H1 (cell line): Measurements from ENCODE around the gene ZBTB18. TPM values are rescaled to one million over a fixed set of nuclear protein-coding genes. Genes with fewer than 3 reads are reported as not detected.

Source experiments
- CTCF ChIA-PET: fragments of 300-600 bp; sonication (Branson Sonifier 250); formaldehyde crosslinking; loops from one replicate; lab custom pipeline; 2021; ENCODE audit not compliant: partially characterized antibody; lab: Charles Lee
- POLR2A ChIA-PET: fragments of 300-600 bp; sonication (Branson Sonifier 250); formaldehyde crosslinking; loops from one replicate; lab custom pipeline; 2021; ENCODE audit warnings: inconsistent platforms; ENCODE audit not compliant: partially characterized antibody; lab: Charles Lee
- DNase-seq, 2 experiments: peaks; one replicate each; pipeline versions ENCODE4 v3.0.0 to v3.0.0-alpha.2; 2010 to 2022; ENCODE audit warnings: low spot score in 2 of 2, low read depth in 1 of 2, mixed read lengths in 1 of 2
- FAIRE-seq: peaks from 2 replicates; lab custom pipeline; 2011; peaks lifted over from hg19 to GRCh38; lab: Jason Lieb, UNC
- H2AFZ ChIP-seq: 2 replicates; pipeline ENCODE4 v1.8.1; 2012; ENCODE audit warnings: low read length, inconsistent platforms
- H2AK5ac ChIP-seq: 2 replicates; pipeline ENCODE4 v1.6.1; 2013; ENCODE audit warnings: low read depth, low read length
- H2BK120ac ChIP-seq: replicated peaks from 2 replicates; pipeline ENCODE3; 2013; ENCODE audit warnings: low read depth, low read length, inconsistent platforms
- H2BK12ac ChIP-seq: 2 replicates; pipeline ENCODE4 v1.6.1; 2013; ENCODE audit warnings: low read depth, low read length
- H2BK15ac ChIP-seq: 2 replicates; pipeline ENCODE4 v1.6.1; 2013; ENCODE audit warnings: low read length
- H2BK20ac ChIP-seq: 2 replicates; pipeline ENCODE4 v1.6.1; 2013; ENCODE audit warnings: low read length
- H2BK5ac ChIP-seq: 2 replicates; pipeline ENCODE4 v1.6.1; 2013; ENCODE audit warnings: low read depth, low read length
- H3K14ac ChIP-seq: 2 replicates; pipeline ENCODE4 v1.6.1; 2013; ENCODE audit warnings: inconsistent platforms; ENCODE audit not compliant: insufficient read length
- H3K18ac ChIP-seq: 2 replicates; pipeline ENCODE4 v1.6.1; 2013; ENCODE audit warnings: low read length; ENCODE audit errors: extremely low read depth
- H3K23ac ChIP-seq: 2 replicates; pipeline ENCODE4 v1.6.1; 2013; ENCODE audit warnings: inconsistent platforms; ENCODE audit not compliant: insufficient read length
- H3K23me2 ChIP-seq: 2 replicates; pipeline ENCODE4 v1.6.1; 2013; ENCODE audit warnings: low read depth, low read length
- H3K27ac ChIP-seq: 2 replicates; pipeline ENCODE4 v1.6.1; 2011; ENCODE audit warnings: low read depth, low read length, inconsistent platforms
- H3K27me3 ChIP-seq, 4 experiments: replicated peaks in 1 of 4; 1 replicate in 1 of 4; 2 replicates in 3 of 4; pipeline versions ENCODE4 v1.6.1 to v1.8.1; 2011 to 2013; ENCODE audit warnings: low read length in 3 of 4, mild to moderate bottlenecking in 3 of 4, inconsistent platforms in 2 of 4, mixed read lengths in 2 of 4, moderate library complexity in 1 of 4; ENCODE audit not compliant: control insufficient read depth in 3 of 4, insufficient read depth in 3 of 4; ENCODE audit errors: extremely low read depth in 1 of 4
- H3K36me3 ChIP-seq, 4 experiments: 2 replicates each; pipeline versions ENCODE4 v1.6.1 to v1.8.1; 2011 to 2013; ENCODE audit warnings: mild to moderate bottlenecking in 4 of 4, low read length in 3 of 4, moderate library complexity in 2 of 4, control low read depth in 1 of 4, inconsistent platforms in 1 of 4; ENCODE audit not compliant: insufficient read depth in 4 of 4, control insufficient read depth in 2 of 4
- H3K4ac ChIP-seq: replicated peaks from 2 replicates; pipeline ENCODE3; 2013; ENCODE audit warnings: low read length, low read depth, mixed read lengths, inconsistent platforms; ENCODE audit not compliant: insufficient read length
- H3K4me1 ChIP-seq, 4 experiments: replicated peaks in 1 of 4; 1 replicate in 1 of 4; 2 replicates in 3 of 4; pipeline versions ENCODE4 v1.6.1 to v1.8.1; 2011 to 2013; ENCODE audit warnings: low read length in 3 of 4, inconsistent platforms in 2 of 4, mixed read lengths in 1 of 4; ENCODE audit not compliant: insufficient read depth in 4 of 4, control insufficient read depth in 3 of 4
- H3K4me2 ChIP-seq, 2 experiments: 2 replicates each; pipeline versions ENCODE4 v1.6.1 to v1.8.1; 2011 to 2013; ENCODE audit warnings: low read depth in 2 of 2, low read length in 2 of 2, control low read depth in 1 of 2, inconsistent platforms in 1 of 2, mild to moderate bottlenecking in 1 of 2; ENCODE audit not compliant: insufficient read depth in 1 of 2
- H3K4me3 ChIP-seq, 4 experiments: fragments of 200-600, 300-600 bp in 1 of 4; sonication (generic), shearing (Covaris generic), sonication (Bioruptor Twin) in 1 of 4; 2 replicates each; pipeline versions ENCODE4 v1.5.1 to v1.8.1; 2011 to 2016; ENCODE audit warnings: low read length in 4 of 4, low read depth in 3 of 4, control low read depth in 2 of 4, inconsistent platforms in 2 of 4, mild to moderate bottlenecking in 2 of 4, mixed read lengths in 1 of 4, moderate library complexity in 1 of 4; ENCODE audit not compliant: insufficient read depth in 2 of 4; ENCODE audit errors: extremely low read depth in 1 of 4
- H3K56ac ChIP-seq: replicated peaks from 2 replicates; pipeline ENCODE3; 2013; ENCODE audit warnings: low read depth, mild to moderate bottlenecking, mixed read lengths, low read length, inconsistent platforms; ENCODE audit not compliant: insufficient read length
- H3K79me1 ChIP-seq: 2 replicates; pipeline ENCODE4 v1.6.1; 2013; ENCODE audit warnings: low read depth, low read length, control low read depth
- H3K79me2 ChIP-seq, 2 experiments: 2 replicates each; pipeline versions ENCODE4 v1.6.1 to v1.8.1; 2012 to 2013; ENCODE audit warnings: low read length in 2 of 2, mild to moderate bottlenecking in 2 of 2, inconsistent platforms in 1 of 2; ENCODE audit not compliant: insufficient read depth in 2 of 2, control insufficient read depth in 1 of 2
- H3K9ac ChIP-seq, 4 experiments: replicated peaks in 1 of 4; 1 replicate in 1 of 4; 2 replicates in 3 of 4; pipeline versions ENCODE4 v1.6.1 to v1.8.1; 2011 to 2013; ENCODE audit warnings: low read depth in 3 of 4, low read length in 3 of 4, control low read depth in 2 of 4, mild to moderate bottlenecking in 2 of 4, moderate library complexity in 2 of 4, inconsistent platforms in 1 of 4; ENCODE audit errors: extremely low read depth in 1 of 4
- H3K9me3 ChIP-seq, 2 experiments: 2 replicates each; pipeline versions ENCODE4 v1.6.1 to v1.8.1; 2012 to 2013; ENCODE audit warnings: mild to moderate bottlenecking in 2 of 2, moderate library complexity in 2 of 2, control low read depth in 1 of 2, inconsistent platforms in 1 of 2, low read depth in 1 of 2, low read length in 1 of 2, mixed read lengths in 1 of 2; ENCODE audit not compliant: insufficient read depth in 2 of 2
- H4K20me1 ChIP-seq, 2 experiments: replicated peaks in 1 of 2; 2 replicates each; pipeline versions ENCODE3 to v1.8.1; 2011 to 2013; ENCODE audit warnings: inconsistent platforms in 2 of 2, low read length in 2 of 2, mild to moderate bottlenecking in 1 of 2; ENCODE audit not compliant: insufficient read depth in 2 of 2, control insufficient read depth in 1 of 2
- H4K5ac ChIP-seq: 2 replicates; pipeline ENCODE4 v1.6.1; 2013; ENCODE audit warnings: low read length, low read depth, mixed read lengths, inconsistent platforms; ENCODE audit not compliant: insufficient read length
- H4K8ac ChIP-seq: 2 replicates; pipeline ENCODE4 v1.8.0; 2013; ENCODE audit warnings: mild to moderate bottlenecking, moderate library complexity, low read length, inconsistent platforms; ENCODE audit not compliant: insufficient read depth; ENCODE audit errors: extremely low read depth
- H4K91ac ChIP-seq: replicated peaks from 2 replicates; pipeline ENCODE3; 2013; ENCODE audit warnings: low read length, mixed read lengths, inconsistent platforms; ENCODE audit not compliant: insufficient read length
- ATF2 ChIP-seq: IDR thresholded peaks from 2 replicates; pipeline ENCODE4 v1.6.1; 2012; ENCODE audit warnings: low read length, inconsistent platforms
- CBX5 ChIP-seq: fragments of 300-800, 300-1000 bp; sonication (generic); IDR thresholded peaks from 2 replicates; pipeline ENCODE4 v1.7.1; 2016; ENCODE audit warnings: antibody characterized with exemption, low read length, low read depth
- CBX8 ChIP-seq: fragments of 300-800, 300-1000 bp; sonication (generic); IDR thresholded peaks from 2 replicates; pipeline ENCODE4 v1.7.1; 2016; ENCODE audit warnings: low read depth, low read length, borderline replicate concordance
- CHD2 ChIP-seq: IDR thresholded peaks from 2 replicates; pipeline ENCODE4 v1.6.1; 2012; ENCODE audit warnings: low read length, improper control_type of control experiment
- EP300 ChIP-seq, 2 experiments: IDR thresholded peaks; 1 replicate in 1 of 2; 2 replicates in 1 of 2; pipeline ENCODE4 v1.6.1; 2011 to 2012; ENCODE audit warnings: low read depth in 2 of 2, low read length in 2 of 2, mild to moderate bottlenecking in 2 of 2, borderline replicate concordance in 1 of 2, inconsistent platforms in 1 of 2, moderate library complexity in 1 of 2
- HDAC6 ChIP-seq: IDR thresholded peaks from one replicate; pipeline ENCODE4 v1.7.1; 2012; ENCODE audit warnings: low read depth, mild to moderate bottlenecking, inconsistent platforms, low read length, moderate library complexity
- JUN ChIP-seq: IDR thresholded peaks from 2 replicates; pipeline ENCODE4 v1.6.1; 2011; ENCODE audit warnings: low read depth, mild to moderate bottlenecking, improper control_type of control experiment, low read length
- RAD21 ChIP-seq, 2 experiments: IDR thresholded peaks in 1 of 2; conservative IDR thresholded peaks in 1 of 2; 2 replicates each; pipeline ENCODE4 v1.6.1; 2011; ENCODE audit warnings: low read depth in 2 of 2, low read length in 2 of 2, improper control_type of control experiment in 1 of 2, inconsistent platforms in 1 of 2, mild to moderate bottlenecking in 1 of 2, moderate library complexity in 1 of 2
- SP2 ChIP-seq: IDR thresholded peaks from 2 replicates; pipeline ENCODE4 v1.6.1; 2012; ENCODE audit warnings: mild to moderate bottlenecking, low read length, inconsistent platforms
- SP4 ChIP-seq: IDR thresholded peaks from 2 replicates; pipeline ENCODE4 v1.6.1; 2012; ENCODE audit warnings: low read length, inconsistent platforms
- SRF ChIP-seq: IDR thresholded peaks from 2 replicates; pipeline ENCODE4 v1.6.1; 2011; ENCODE audit warnings: mild to moderate bottlenecking, low read depth, low read length, moderate library complexity
- TEAD4 ChIP-seq: IDR thresholded peaks from 2 replicates; pipeline ENCODE4 v1.6.1; 2012; ENCODE audit warnings: low read depth, low read length, inconsistent platforms, mixed read lengths
- ZNF274 ChIP-seq: IDR thresholded peaks from 2 replicates; pipeline ENCODE4 v1.7.0; 2012; ENCODE audit warnings: low read length, borderline replicate concordance; ENCODE audit errors: extremely low read depth
- WGBS, 2 experiments: shearing (Covaris generic) in 1 of 2; methylation state at CpG; one replicate each; pipeline versions ENCODE4 v1.1.6 to v1.1.7; 2013 to 2015; ENCODE audit warnings: low lambda C conversion rate in 2 of 2, mixed read lengths in 2 of 2, inconsistent platforms in 1 of 2, low coverage in 1 of 2, missing lambda C conversion rate in 1 of 2; ENCODE audit not compliant: insufficient replicate concordance in 2 of 2, insufficient coverage in 1 of 2, insufficient read length in 1 of 2; ENCODE audit errors: extremely low coverage in 1 of 2, missing lambda C conversion rate in 1 of 2; 5-methylcytosine and 5-hydroxymethylcytosine counted together
- polyA plus RNA-seq, 7 experiments: library from polyadenylated mRNA; depleted of rRNA in 3 of 7; stranded (reverse) in 5 of 7; unstranded in 2 of 7; fragments of >200 nt in 5 of 7; fragments of 200-250 nt in 2 of 7; gene quantifications; 1 replicate in 5 of 7; 2 replicates in 1 of 7; 4 replicates in 1 of 7; pipeline versions ENCODE4 v1.2.1 to v1.2.3, GENCODE V29; 2011 to 2013; ENCODE audit warnings: missing spikeins in 2 of 7, mixed read lengths in 2 of 7
- total RNA-seq: library from RNA; stranded (reverse); fragmentation: NEBNext Ultra II Directional; extraction: Animal tissue kit (Norgen Biotek cat#: 25700); gene quantifications from 2 replicates; pipeline ENCODE4 v1.2.1, GENCODE V29; 2021

The ZBTB18 gene
- total and polyA plus RNA-seq, 2 of the 8 experiments (the other 6 are each of a cell fraction or from before 2014, with no cell fraction given): 8.5 to 14.4 TPM

GRCh38 chr1:244082969-244083368 is 31.9 kb downstream of the ZBTB18 start:
- no peaks in the 10 kb centered on the region; the same call in 1 of the 2 replicates for H3K23me2 ChIP-seq
- no peak overlapping the region for H3K14ac ChIP-seq
- WGBS, 2 experiments: 90% methylated on average over 2 of the region's 3 CpGs; no CpG with 5 or more reads in 1 of the 2 experiments
- no peak overlapping the region for H2BK15ac ChIP-seq
- no peak overlapping the region for H2AFZ ChIP-seq
- DNase-seq (no peak), FAIRE-seq (no peak)
- ChIA-PET POLR2A (interaction anchor here (1.0 kb wide), 1 partner anchor 9 kb away, joined by 3 read pairs; no protein-coding TSS in a partner anchor), CTCF (no interaction called here)
- no peak overlapping the region for H4K5ac ChIP-seq
- no peak overlapping the region for H3K9ac ChIP-seq
- no peak overlapping the region for H2AK5ac ChIP-seq
- H3K79me1 ChIP-seq: no peaks in the 10 kb centered on the region
- no peaks in the 10 kb centered on the region for H3K36me3 ChIP-seq
- H3K4me1 ChIP-seq: no peaks in the 10 kb centered on the region
- no peaks in the 10 kb centered on the region for H3K79me2 ChIP-seq
- no peak overlapping the region for H2BK5ac ChIP-seq
- H3K4ac ChIP-seq: no peak overlapping the region
- no peak overlapping the region for H2BK20ac ChIP-seq
- no peaks in the 10 kb centered on the region for H3K27me3 ChIP-seq
- no peak overlapping the region for H4K8ac ChIP-seq
- H4K91ac ChIP-seq: no peak overlapping the region
- no peak overlapping the region for H3K56ac ChIP-seq
- H3K18ac ChIP-seq: no peak overlapping the region
- H3K23ac ChIP-seq: no peak overlapping the region
- H3K4me3 ChIP-seq: no peak overlapping the region
- H2BK12ac ChIP-seq: 0 out of 2 replicates have a peak overlapping the region, but pooled peaks have one; percentile 45
- no peaks in the 10 kb centered on the region for H4K20me1 ChIP-seq
- H3K4me2 ChIP-seq: no peak overlapping the region
- no peak overlapping the region for H2BK120ac ChIP-seq
- H3K9me3 ChIP-seq: no peaks in the 10 kb centered on the region; a peak in 1 of 4 replicates
- H3K27ac ChIP-seq: no peak overlapping the region
- TF ChIP-seq CHD2 (no peak), HDAC6 (no peak), RAD21 (IDR thresholded peaks at IDR 0.05 in 1 of 2, conservative IDR thresholded peaks at IDR 0.05 in 1 of 2; ENCODE audit: low read depth in 2 of 2, low read length in 2 of 2) (no peak), TEAD4 (no peak), SP2 (no peak), ATF2 (no peak), EP300 (IDR thresholded peaks at IDR 0.05; ENCODE audit: borderline replicate concordance in 1 of 2, low read depth in 2 of 2, low read length in 2 of 2) (no peak), CBX8 (no peak), SP4 (no peak), ZNF274 (no peak), SRF (no peak), CBX5 (no peak), JUN (no peak)
